ENCODE measurements around the gene CASZ1.

- TF ChIP-seq CTCF (conservative IDR thresholded peaks at IDR 0.05): no peak
- TF ChIP-seq EZH2 (IDR thresholded peaks at IDR 0.05; ENCODE audit: low read depth): no peak
Measured at GRCh38 chr1:10670190-10670589, 126.3 kb downstream of the CASZ1 start.

Data from PC-9 (cell line).